ENCODE measurements around the gene LTBP3.

- TF ChIP-seq BHLHE40 (IDR thresholded peaks at IDR 0.05; ENCODE audit: borderline replicate concordance) (no peak), CTBP1 (IDR thresholded peaks at IDR 0.05; ENCODE audit: borderline replicate concordance) (no peak), FOXA1 (IDR thresholded peaks at IDR 0.05) (no peak)
Observed at GRCh38 chr11:65493367-65494176, 64.6 kb downstream of the LTBP3 start.

Data from HEK293T (cell line).